NOMO-1 treated with dmso at 0.1 percent for 144 hours (cell line): ENCODE results near the gene NXF1.
"Not testable (repeated sequence)": the region's sequence is repeated elsewhere in the genome, so short reads cannot be mapped to it uniquely, and the experiment has no call there.

ENCODE experiments used
- DNase-seq: peaks from one replicate; lab custom pipeline; 2025; ENCODE audit not compliant: unreplicated experiment; lab: John Stamatoyannopoulos, UW

Gene NXF1

GRCh38 chr11:62805076-62805892 is at the start of gene NXF1:
Gene NXF1 (minus strand): TSS chr11:62805440. CDS start chr11:62805356, 84 bp downstream.
- peak; percentile 89 for DNase-seq

GRCh38 chr11:62854013-62854824 is 49.0 kb upstream of the NXF1 start:
- DNase-seq = no peak

- DNase-seq = no peak
Measured at GRCh38 chr11:62853279-62853965, 48.2 kb upstream of the NXF1 start.

GRCh38 chr11:62852523-62853188 is 47.4 kb upstream of the NXF1 start:
- no peak for DNase-seq

- DNase-seq = no peak
Measured at GRCh38 chr11:62851807-62852522, 46.7 kb upstream of the NXF1 start.

- DNase-seq = no peak
Measured at GRCh38 chr11:62850911-62851806, 45.9 kb upstream of the NXF1 start.

GRCh38 chr11:62847767-62848314 is 42.6 kb upstream of the NXF1 start:
- DNase-seq = no peak

- DNase-seq = no peak
Measured at GRCh38 chr11:62846177-62846576, 40.9 kb upstream of the NXF1 start.

GRCh38 chr11:62844154-62844553 is 38.9 kb upstream of the NXF1 start:
- no peak for DNase-seq

GRCh38 chr11:62843466-62843865 is 38.2 kb upstream of the NXF1 start:
- DNase-seq = no peak

GRCh38 chr11:62842891-62843290 is 37.7 kb upstream of the NXF1 start:
- not testable (repeated sequence) for DNase-seq

GRCh38 chr11:62842171-62842741 is 37.0 kb upstream of the NXF1 start:
- DNase-seq = no peak

GRCh38 chr11:62841361-62842170 is 36.3 kb upstream of the NXF1 start:
- DNase-seq = peak; percentile 84

GRCh38 chr11:62840721-62841360 is 35.6 kb upstream of the NXF1 start:
- DNase-seq = peak; percentile 39

- DNase-seq = peak; percentile 84
Measured at GRCh38 chr11:62839050-62839945, 34.1 kb upstream of the NXF1 start, which contains the start of gene WDR74. Gene WDR74 (minus strand): TSS chr11:62839590. CDS start chr11:62839570, 20 bp downstream.

- DNase-seq = no peak
Measured at GRCh38 chr11:62835336-62835735, 30.1 kb upstream of the NXF1 start.
